Measurements from ENCODE around the gene NLRC4.

DNA sequence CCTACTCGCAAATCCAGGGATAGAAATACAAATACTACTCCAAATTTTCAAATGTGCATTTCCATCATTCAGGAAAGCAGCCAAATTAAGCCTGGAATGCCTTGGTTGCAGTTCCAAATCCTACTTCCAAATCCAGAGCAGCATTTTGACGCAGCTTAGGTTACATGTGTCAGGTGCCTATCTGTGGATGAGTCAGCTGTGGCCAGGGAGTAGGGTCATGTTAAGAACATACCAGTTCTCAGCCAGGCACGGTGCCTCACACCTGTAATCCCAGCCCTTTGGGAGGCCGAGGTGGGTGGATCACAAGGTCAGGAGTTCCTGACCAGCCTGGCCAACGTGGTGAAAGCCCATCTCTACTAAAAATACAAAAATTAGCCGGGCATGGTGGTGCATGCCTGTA, 82.0 kb downstream of the NLRC4 start:
- TF ChIP-seq ZFP3 (CRISPR knock-in tag; IDR thresholded peaks at IDR 0.05) = no peak
- TF ChIP-seq TOX (CRISPR knock-in tag; IDR thresholded peaks at IDR 0.05; ENCODE audit: borderline replicate concordance) = no peak
- TF ChIP-seq ARNTL (CRISPR knock-in tag; IDR thresholded peaks at IDR 0.05; ENCODE audit: borderline replicate concordance, low read depth) = no peak
- no peak for TF ChIP-seq PATZ1 (CRISPR knock-in tag; IDR thresholded peaks at IDR 0.05; ENCODE audit: borderline replicate concordance)
- no peak for TF ChIP-seq OSR1 (CRISPR knock-in tag; IDR thresholded peaks at IDR 0.05)
- TF ChIP-seq, protein P1, sequence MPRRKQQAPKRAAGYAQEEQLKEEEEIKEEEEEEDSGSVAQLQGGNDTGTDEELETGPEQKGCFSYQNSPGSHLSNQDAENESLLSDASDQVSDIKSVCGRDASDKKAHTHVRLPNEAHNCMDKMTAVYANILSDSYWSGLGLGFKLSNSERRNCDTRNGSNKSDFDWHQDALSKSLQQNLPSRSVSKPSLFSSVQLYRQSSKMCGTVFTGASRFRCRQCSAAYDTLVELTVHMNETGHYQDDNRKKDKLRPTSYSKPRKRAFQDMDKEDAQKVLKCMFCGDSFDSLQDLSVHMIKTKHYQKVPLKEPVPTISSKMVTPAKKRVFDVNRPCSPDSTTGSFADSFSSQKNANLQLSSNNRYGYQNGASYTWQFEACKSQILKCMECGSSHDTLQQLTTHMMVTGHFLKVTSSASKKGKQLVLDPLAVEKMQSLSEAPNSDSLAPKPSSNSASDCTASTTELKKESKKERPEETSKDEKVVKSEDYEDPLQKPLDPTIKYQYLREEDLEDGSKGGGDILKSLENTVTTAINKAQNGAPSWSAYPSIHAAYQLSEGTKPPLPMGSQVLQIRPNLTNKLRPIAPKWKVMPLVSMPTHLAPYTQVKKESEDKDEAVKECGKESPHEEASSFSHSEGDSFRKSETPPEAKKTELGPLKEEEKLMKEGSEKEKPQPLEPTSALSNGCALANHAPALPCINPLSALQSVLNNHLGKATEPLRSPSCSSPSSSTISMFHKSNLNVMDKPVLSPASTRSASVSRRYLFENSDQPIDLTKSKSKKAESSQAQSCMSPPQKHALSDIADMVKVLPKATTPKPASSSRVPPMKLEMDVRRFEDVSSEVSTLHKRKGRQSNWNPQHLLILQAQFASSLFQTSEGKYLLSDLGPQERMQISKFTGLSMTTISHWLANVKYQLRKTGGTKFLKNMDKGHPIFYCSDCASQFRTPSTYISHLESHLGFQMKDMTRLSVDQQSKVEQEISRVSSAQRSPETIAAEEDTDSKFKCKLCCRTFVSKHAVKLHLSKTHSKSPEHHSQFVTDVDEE (CRISPR knock-in tag; IDR thresholded peaks at IDR 0.05) = no peak
- TF ChIP-seq, protein P2, sequence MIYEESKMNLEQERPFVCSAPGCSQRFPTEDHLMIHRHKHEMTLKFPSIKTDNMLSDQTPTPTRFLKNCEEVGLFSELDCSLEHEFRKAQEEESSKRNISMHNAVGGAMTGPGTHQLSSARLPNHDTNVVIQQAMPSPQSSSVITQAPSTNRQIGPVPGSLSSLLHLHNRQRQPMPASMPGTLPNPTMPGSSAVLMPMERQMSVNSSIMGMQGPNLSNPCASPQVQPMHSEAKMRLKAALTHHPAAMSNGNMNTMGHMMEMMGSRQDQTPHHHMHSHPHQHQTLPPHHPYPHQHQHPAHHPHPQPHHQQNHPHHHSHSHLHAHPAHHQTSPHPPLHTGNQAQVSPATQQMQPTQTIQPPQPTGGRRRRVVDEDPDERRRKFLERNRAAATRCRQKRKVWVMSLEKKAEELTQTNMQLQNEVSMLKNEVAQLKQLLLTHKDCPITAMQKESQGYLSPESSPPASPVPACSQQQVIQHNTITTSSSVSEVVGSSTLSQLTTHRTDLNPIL (CRISPR knock-in tag; IDR thresholded peaks at IDR 0.05; ENCODE audit: low read depth) = no peak
- TF ChIP-seq RARB (CRISPR knock-in tag; IDR thresholded peaks at IDR 0.05) = no peak
- no peak for TF ChIP-seq ZNF565 (CRISPR knock-in tag; conservative IDR thresholded peaks at IDR 0.05; ENCODE audit: low read depth)
- TF ChIP-seq TCF4 (CRISPR knock-in tag; IDR thresholded peaks at IDR 0.05; ENCODE audit: borderline replicate concordance) = no peak
- TF ChIP-seq PPARA (CRISPR knock-in tag; IDR thresholded peaks at IDR 0.05; ENCODE audit: borderline replicate concordance) = no peak
